ENCODE results near the gene SLC41A3.

SLC41A3 gene

DNA sequence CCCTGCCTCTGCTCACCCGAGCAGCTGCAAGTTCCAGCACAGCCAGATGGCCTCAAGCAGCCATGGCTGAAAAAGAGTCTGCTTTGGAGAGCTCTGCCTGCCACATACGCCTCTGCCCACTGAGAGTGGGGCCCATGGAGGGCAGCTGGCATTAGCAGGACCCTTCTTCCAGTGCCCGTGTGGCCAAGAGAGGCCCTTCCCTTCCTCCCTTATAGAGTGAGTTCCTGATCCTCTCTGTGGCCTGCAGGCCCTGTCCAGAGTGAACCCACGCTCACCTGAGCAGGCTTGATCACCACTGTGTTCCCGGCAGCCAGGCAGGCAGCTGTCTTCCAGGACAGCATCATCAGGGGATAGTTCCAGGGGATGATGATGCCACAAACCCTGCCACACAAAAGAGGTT is 41.4 kb upstream of the SLC41A3 start:
- Mint-ChIP-seq H3K9me3 (no peaks in the 10 kb centered on the region), H3K4me1 (no peaks in the 10 kb centered on the region)

DNA sequence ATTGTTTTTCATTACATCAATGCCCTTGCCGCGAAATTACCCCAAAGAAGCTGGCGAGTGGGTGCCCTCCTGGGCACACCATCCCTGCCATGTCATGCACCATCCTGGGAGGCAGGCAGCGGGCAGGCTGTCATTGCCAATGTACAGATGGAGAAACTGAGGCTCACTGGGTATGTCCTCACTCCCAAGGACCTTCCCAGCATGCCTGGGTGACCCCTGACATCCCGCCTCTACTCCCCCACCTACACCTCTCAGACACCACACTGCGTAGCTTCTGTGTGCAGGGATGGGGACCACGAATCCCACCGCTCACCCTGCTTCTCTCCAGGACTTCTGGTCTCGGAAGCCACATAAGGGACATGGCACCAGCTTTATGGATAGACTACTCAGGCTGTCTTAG is 41.0 kb upstream of the SLC41A3 start:
- H3K27ac Mint-ChIP-seq, result no peak overlapping the region
- H3K4me3 Mint-ChIP-seq, result no peak overlapping the region
- H3K9me3 Mint-ChIP-seq, result no peaks in the 10 kb centered on the region
- H3K4me1 Mint-ChIP-seq, result no peaks in the 10 kb centered on the region
- no peaks in the 10 kb centered on the region for H3K36me3 Mint-ChIP-seq
- peaks cover 1% of the 10 kb centered on the region for H3K27me3 Mint-ChIP-seq

More for the DNA sequence above, 41.4 kb upstream of the SLC41A3 start:
- no peaks in the 10 kb centered on the region for H3K36me3 Mint-ChIP-seq
- H3K4me3 Mint-ChIP-seq, result no peak overlapping the region
- peaks cover 1% of the 10 kb centered on the region for H3K27me3 Mint-ChIP-seq
- no peak overlapping the region for H3K27ac Mint-ChIP-seq

DNA sequence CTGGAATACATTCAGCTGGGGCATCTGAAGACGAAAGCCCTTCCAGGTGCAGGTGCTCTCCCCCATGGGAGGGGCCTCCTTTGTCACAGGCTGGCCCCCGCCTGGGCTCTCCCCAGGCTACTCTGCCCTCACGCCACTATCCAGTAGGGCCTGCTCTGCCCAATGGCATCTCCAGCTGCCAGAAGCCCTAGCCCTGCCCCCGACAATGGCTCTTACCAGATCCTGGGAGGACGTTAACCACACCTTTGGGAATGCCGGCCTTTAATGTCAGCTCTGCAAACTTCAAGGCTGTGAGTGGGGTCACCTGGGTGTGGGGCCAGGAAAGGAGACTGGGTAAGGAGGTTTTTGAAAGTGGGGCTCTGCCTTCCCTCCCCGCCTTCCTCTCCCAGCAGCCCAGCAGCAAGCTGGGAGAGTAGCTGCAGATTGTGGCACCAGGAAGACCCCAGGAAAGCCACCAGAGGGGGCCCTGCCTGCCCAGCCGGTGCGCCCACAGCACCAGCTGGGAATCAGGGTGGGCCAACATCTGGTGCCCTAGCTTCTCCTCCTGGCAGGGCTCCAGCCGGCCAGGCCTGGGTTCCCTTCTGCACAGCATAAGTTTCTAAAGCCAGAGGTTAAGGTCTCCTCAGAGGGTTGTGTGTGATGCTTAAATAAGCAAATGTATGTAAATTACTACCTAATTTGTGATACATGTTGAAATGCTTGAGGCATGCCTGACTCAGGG is 40.4 kb upstream of the SLC41A3 start:
- Mint-ChIP-seq H3K4me3 (no peak overlapping the region), H3K4me1 (no peaks in the 10 kb centered on the region), H3K9me3 (no peaks in the 10 kb centered on the region), H3K27me3 (peaks cover 3% of the 10 kb centered on the region), H3K27ac (no peak overlapping the region), H3K36me3 (no peaks in the 10 kb centered on the region)

DNA sequence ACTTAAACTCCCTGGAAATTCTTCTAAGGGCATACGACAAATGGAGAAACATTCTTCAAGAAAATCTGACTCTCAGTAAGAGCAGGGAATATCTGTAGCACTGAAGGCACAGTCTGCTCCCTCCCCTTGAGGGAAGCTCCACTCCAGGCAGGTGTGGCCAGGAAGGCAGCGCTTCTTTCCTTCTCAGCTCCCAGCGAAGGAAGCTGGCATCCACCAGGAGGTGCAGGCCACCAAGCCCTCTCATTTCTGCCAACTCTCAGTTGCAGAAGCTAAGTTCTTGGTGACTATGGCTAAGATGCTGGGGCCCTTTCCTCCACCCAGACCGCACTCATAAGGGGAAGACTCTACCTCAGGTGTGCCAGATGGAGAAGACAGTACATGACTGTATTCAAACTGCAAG is 37.7 kb upstream of the SLC41A3 start:
- Mint-ChIP-seq H3K27ac (no peak overlapping the region), H3K9me3 (no peaks in the 10 kb centered on the region), H3K4me1 (no peaks in the 10 kb centered on the region), H3K27me3 (peaks cover 3% of the 10 kb centered on the region), H3K4me3 (no peak overlapping the region), H3K36me3 (no peaks in the 10 kb centered on the region)

DNA sequence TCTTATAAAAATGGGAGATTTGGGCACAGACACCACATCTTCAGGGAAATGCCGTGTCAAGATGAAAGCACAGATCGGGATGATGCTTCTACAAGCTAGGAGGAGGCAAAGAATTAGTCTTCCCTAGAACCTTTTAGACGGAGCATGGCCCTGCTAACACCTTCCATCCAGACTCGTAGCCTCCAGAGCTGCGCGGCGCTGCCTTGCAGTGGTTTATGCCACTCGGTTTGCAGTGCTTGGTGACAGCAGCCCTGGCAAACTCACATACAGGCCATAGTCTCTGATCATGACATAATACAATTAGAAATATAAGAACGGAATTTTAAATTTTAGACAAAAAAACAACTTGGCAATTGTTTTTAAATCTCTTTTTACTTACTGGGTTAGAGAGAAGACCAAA is 37.1 kb upstream of the SLC41A3 start:
- Mint-ChIP-seq H3K4me1 (no peaks in the 10 kb centered on the region), H3K4me3 (no peak overlapping the region), H3K27ac (no peak overlapping the region), H3K36me3 (no peaks in the 10 kb centered on the region), H3K27me3 (peaks cover 3% of the 10 kb centered on the region), H3K9me3 (no peaks in the 10 kb centered on the region)

DNA sequence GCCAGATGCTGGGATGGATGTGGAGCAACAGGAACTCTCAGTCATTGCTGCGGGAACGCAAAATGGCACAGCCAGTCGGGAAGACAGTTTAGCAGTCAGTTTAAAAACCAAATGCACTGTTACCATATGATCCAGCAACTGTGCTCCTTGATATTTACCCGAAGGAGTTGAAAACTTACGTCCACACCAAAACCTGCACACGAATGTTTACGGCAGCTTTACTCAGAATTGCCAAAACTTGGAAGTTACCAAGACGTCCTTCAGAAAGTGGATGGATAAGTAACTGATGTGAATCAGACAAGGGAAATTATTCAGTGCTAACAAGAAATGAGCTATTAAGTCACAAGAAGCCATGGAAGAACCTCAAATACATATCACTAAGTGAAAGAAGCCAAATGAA is 36.1 kb upstream of the SLC41A3 start:
- H3K9me3 Mint-ChIP-seq, result no peaks in the 10 kb centered on the region
- H3K27ac Mint-ChIP-seq, result no peak overlapping the region
- H3K36me3 Mint-ChIP-seq, result no peaks in the 10 kb centered on the region
- no peak overlapping the region for H3K4me3 Mint-ChIP-seq
- peaks cover 3% of the 10 kb centered on the region for H3K27me3 Mint-ChIP-seq
- no peaks in the 10 kb centered on the region for H3K4me1 Mint-ChIP-seq

DNA sequence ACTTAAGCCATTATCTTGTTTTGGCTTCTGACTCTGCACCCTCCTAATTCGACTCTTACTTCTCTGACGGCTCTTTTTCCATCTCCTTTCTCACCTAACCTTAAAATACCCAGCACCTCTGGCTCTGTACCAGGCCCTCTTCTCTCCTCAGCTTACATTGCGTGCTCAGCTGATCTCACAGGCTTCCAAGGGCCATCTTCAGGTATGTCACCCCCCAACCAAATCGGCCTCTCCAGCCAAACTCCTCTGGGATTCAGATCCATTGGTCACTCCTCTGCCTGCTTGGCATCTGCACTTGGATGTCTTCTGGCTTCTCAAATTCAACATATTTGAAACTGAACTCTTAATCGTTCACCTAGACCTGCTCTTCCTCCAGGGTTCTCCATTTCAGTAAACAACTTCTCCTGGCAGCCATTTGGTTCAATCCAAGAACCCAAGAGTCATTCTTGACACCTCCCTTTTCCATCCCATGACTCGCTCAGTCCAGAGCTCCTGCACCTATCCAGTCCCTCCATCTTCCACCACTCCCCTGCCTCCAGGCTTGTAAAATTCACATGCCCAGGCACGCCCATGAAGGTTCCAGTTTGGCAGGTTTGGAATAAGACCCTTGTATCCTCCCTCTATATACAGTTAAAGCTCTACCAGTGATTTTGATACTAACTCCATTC is 35.2 kb upstream of the SLC41A3 start:
- no peaks in the 10 kb centered on the region for H3K9me3 Mint-ChIP-seq
- no peaks in the 10 kb centered on the region for H3K36me3 Mint-ChIP-seq
- H3K4me1 Mint-ChIP-seq, result no peaks in the 10 kb centered on the region
- peaks cover 3% of the 10 kb centered on the region for H3K27me3 Mint-ChIP-seq
- H3K4me3 Mint-ChIP-seq, result no peak overlapping the region
- H3K27ac Mint-ChIP-seq, result no peak overlapping the region

DNA sequence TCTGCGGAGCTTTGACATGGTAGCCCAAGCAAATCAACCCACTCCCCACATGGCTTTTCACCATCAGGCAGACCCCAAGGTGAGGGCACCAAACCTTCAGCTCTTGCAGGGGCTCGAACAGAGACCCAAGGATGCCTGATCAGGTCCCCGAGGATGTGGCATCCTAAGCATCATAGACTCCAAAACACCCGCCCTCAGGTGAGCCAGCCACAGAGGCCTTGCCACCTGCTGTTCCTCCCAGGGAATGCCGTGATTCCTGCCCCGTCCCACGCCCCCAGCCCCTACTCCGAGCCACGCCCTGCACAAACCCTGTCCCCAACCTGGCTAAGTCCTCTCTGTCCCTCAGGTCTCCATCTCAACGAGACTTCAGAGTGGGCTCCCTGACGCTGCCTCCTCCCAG is 34.7 kb upstream of the SLC41A3 start:
- Mint-ChIP-seq H3K4me1 (no peaks in the 10 kb centered on the region), H3K4me3 (no peak overlapping the region), H3K9me3 (no peaks in the 10 kb centered on the region)

DNA sequence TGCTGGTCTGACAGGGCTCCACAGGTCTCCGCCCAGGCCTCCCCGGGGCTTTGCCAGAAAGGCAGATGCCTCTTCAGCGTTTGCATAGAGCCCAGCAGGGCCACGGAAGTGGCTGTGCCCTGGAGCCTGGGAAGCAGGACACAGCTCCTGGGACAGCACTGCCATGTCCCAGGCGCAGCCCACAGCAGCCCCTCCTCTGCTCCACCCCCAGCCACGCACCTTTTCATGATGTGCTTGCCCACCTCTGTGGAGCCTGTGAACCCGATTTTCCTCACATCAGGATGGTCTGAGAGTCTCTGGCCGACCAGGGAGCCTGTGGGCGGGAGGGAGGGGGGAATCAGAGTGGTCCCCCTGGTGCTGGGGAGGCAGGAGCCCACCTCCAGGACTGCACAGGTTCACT is 33.9 kb upstream of the SLC41A3 start:
- Mint-ChIP-seq H3K27me3 (peaks cover 2% of the 10 kb centered on the region), H3K36me3 (no peaks in the 10 kb centered on the region), H3K4me3 (no peak overlapping the region), H3K4me1 (no peaks in the 10 kb centered on the region), H3K9me3 (no peaks in the 10 kb centered on the region), H3K27ac (no peak overlapping the region)

More for the DNA sequence above, 34.7 kb upstream of the SLC41A3 start:
- peaks cover 2% of the 10 kb centered on the region for H3K27me3 Mint-ChIP-seq
- no peaks in the 10 kb centered on the region for H3K36me3 Mint-ChIP-seq
- H3K27ac Mint-ChIP-seq, result no peak overlapping the region

DNA sequence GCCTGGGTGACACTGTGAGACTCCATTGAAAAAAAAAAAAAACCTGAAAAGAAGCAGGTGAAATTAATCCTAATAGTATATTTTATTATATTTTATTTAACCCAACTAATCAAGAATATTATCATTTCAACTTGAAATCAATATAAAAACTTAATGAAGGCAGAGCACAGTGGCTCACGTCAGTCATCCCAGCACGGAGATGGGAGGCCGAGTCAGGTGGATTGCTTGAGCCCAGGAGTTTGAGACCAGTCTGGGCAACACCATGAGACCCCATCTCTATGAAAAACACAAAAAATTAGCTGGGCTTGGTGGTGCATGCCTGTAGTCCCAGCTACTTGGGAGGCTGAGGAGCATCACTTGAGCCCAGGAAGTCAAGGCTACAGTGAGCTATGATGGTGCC is 33.3 kb upstream of the SLC41A3 start:
- H3K4me3 Mint-ChIP-seq, result no peak overlapping the region
- no peaks in the 10 kb centered on the region for H3K36me3 Mint-ChIP-seq
- H3K27ac Mint-ChIP-seq, result no peak overlapping the region
- no peaks in the 10 kb centered on the region for H3K9me3 Mint-ChIP-seq
- H3K27me3 Mint-ChIP-seq, result peaks cover 2% of the 10 kb centered on the region
- no peaks in the 10 kb centered on the region for H3K4me1 Mint-ChIP-seq

DNA sequence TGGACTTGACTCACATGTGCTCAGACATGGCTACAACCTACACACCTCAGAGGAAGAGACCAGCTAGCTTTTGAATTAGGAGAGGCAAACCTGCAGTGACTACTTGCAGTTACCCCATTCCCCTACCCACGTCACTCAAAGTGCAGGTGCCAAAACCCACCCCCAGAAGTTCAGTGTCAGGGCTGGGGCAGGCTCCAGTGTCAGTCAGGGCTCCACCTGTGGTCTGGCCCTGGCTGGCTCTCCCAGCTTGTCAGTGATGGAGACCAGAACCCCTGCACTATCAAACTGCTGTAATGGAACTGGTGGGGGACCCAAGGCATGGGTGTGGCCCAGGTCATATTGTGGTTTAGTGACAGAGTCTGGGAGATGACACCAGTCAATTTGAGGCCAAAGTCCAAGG is 32.6 kb upstream of the SLC41A3 start:
- no peaks in the 10 kb centered on the region for H3K4me1 Mint-ChIP-seq

DNA sequence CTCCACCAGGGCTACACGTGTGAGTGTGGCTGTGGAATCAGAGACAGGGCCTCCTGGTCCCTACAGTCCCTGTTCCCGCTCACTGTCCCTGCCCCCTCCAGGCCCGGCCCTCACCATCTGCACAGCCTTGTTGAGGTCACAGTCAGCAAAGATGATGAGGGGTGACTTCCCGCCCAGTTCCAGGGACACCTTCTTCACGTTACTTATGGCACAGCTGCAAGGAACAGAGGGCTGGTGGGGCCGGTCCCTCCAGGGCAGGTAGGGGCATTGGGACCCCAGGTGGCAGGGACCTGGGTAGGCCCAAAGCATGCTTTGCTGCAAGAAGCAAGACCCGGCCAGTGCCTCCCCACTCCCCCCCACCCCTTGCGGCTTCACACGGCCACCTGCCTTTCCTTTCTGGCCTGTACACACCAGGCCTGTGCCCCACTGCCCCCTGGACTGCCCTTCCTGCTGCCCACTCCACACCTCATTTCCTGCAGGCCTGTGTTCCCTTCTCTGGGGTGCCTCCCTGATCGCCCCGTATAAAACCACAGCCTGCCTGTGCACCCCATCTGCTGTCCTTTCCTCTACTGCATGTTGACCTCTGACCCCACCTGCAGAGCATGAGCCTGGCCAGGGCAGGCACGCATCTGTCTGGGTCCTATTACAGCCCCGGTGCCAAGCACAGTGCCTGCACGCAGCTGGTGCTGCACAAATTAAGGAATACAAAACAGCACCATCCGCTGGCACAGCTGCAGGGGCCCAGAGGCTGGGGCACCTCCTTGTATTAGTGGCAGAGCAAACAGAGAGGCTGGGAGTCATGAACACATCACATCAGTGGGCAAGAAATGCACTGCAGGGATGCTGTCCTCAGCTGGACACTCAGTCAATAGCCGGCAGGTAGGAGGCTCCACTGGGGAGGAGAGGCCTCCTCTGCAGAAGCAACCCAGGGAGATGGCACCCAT is 30.8 kb upstream of the SLC41A3 start:
- Mint-ChIP-seq H3K27me3 (peaks cover 2% of the 10 kb centered on the region), H3K36me3 (no peaks in the 10 kb centered on the region), H3K4me3 (no peak overlapping the region), H3K27ac (no peak overlapping the region), H3K4me1 (no peaks in the 10 kb centered on the region), H3K9me3 (no peaks in the 10 kb centered on the region)

More for the DNA sequence above, 32.6 kb upstream of the SLC41A3 start:
- H3K27me3 Mint-ChIP-seq, result peaks cover 2% of the 10 kb centered on the region
- H3K4me3 Mint-ChIP-seq, result no peak overlapping the region
- no peaks in the 10 kb centered on the region for H3K36me3 Mint-ChIP-seq
- H3K27ac Mint-ChIP-seq, result no peak overlapping the region
- no peaks in the 10 kb centered on the region for H3K9me3 Mint-ChIP-seq

DNA sequence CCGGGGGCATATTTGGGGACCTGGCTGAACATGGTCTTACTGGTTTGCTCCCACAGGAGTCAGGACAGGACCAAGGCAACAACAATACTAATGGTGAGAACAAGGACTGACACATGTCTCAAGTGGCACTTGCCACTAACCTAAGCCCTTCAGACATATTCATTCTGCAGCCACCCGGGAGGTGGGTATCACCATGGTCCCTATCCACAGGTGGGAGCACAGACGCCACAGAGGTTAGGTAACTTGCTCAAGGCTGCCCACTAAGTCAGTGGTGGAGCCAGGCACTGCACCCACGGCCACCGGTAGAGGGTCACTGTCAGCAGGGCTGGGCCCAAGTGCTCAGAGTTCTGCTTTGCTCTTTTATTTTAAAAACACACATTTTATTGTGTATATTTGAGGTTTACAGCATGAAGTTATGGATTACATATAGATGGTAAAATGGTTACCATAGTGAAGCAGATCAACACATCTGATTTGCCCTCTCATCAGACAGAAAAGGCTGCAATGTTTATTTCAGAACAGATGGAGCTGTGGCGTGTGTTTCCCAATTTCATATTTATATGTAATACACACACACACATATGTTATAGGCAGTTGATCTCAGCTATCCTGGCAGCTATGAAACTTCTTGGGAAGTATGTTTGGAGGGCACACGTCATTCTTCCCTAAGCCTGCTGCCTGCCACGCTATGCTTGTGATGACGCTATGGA is 30.0 kb upstream of the SLC41A3 start:
- Mint-ChIP-seq H3K9me3 (no peaks in the 10 kb centered on the region), H3K27ac (no peak overlapping the region), H3K27me3 (no peaks in the 10 kb centered on the region), H3K4me3 (no peak overlapping the region), H3K4me1 (no peaks in the 10 kb centered on the region), H3K36me3 (no peaks in the 10 kb centered on the region)

DNA sequence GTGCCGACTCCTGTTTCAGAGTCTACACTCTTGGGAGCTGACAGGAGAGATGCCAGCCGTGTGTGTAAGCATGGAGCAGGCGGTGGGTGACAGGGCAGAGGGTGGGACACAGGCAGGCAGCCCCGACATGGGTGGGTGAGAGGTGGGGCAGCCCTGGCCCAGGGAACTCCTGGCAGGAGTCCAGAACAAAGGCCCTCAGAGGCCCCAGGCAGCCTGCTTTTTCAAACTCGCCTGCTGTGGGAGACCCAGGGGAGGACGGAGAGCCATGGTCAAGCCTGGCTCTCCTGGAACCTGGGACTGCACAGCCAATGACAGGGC is 29.3 kb upstream of the SLC41A3 start:
- Mint-ChIP-seq H3K27me3 (no peaks in the 10 kb centered on the region), H3K27ac (no peak overlapping the region), H3K9me3 (no peaks in the 10 kb centered on the region), H3K4me1 (no peaks in the 10 kb centered on the region), H3K4me3 (no peak overlapping the region), H3K36me3 (no peaks in the 10 kb centered on the region)

DNA sequence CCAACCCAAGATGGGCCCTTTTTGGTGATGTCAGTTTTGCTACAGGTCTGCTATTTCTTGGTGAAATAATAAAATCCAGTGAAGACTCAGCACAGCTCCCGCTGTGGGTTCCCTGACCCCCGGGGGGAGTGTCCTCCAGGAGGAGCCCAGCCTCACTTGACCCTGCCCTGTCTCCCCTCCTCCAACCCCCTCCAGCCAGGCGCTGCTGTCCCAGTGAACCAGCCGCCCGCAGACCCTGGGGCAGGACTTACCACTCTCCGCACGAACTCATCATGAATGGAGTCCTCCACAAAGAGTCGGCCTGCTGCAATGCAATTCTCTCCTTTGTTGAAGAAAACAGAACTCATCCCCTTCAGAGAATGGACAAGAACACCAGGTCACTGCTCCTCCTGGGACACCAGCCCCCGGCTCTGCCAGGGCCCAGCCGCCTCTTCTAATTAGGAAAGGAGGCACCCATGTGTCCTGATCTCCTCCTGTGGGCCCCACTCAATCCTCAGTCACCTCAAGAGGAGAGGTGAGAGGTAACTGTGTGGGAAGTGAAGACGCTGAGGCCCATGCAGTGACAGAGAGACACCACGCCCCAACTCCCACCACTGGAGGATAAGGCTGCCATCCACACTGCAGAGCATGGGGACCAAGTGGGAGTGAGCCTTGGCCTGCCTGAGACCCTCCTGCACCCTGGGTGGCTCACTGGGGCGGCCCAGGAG is 28.8 kb upstream of the SLC41A3 start:
- H3K4me1 Mint-ChIP-seq, result no peaks in the 10 kb centered on the region
- no peaks in the 10 kb centered on the region for H3K36me3 Mint-ChIP-seq
- H3K27ac Mint-ChIP-seq, result no peak overlapping the region
- no peaks in the 10 kb centered on the region for H3K27me3 Mint-ChIP-seq
- no peaks in the 10 kb centered on the region for H3K9me3 Mint-ChIP-seq
- H3K4me3 Mint-ChIP-seq, result no peak overlapping the region

Measured in activated naive CD4-positive, alpha-beta T cell treated with anti-CD3 and anti-CD28 coated beads, Interleukin-2, amount 50 U/mL, for 24 hours (primary cell).